ENCODE measurements around the gene ENPP6. TPM values are rescaled to one million over a fixed set of nuclear protein-coding genes. Genes with fewer than 3 reads are reported as not detected.

The ENPP6 gene
- total RNA-seq, 1 donor from 2014 or later: not detected

- peak; percentile 43 for DNase-seq
- no peaks in the 10 kb centered on the region for H3K36me3 ChIP-seq
Observed at GRCh38 chr4:184097241-184097605, 120.5 kb downstream of the ENPP6 start.

GRCh38 chr4:184096561-184097240, 121.0 kb downstream of the ENPP6 start:
- Histone ChIP-seq H3K4me1 (peaks cover 11% of the 10 kb centered on the region), H3K4me3 (peak overlapping the region; percentile 52), H3K27me3 (ENCODE audit: low read depth) (no peaks in the 10 kb centered on the region), H3K36me3 (no peaks in the 10 kb centered on the region), H3K9me3 (replicated peaks) (no peaks in the 10 kb centered on the region), H3K27ac (replicated peaks) (no peak overlapping the region)
- intact Hi-C loops (cut with micrococcal nuclease): no loop called here
- DNase-seq: no peak
- TF ChIP-seq CTCF (IDR thresholded peaks at IDR 0.05; ENCODE audit: borderline replicate concordance): no peak

More at GRCh38 chr4:184097241-184097605, 120.5 kb downstream of the ENPP6 start:
- H3K27ac ChIP-seq (replicated peaks): no peak overlapping the region
- intact Hi-C loops (cut with micrococcal nuclease): no loop called here
- H3K4me3 ChIP-seq: peak overlapping the region; percentile 52
- H3K27me3 ChIP-seq (ENCODE audit: low read depth): no peaks in the 10 kb centered on the region
- H3K9me3 ChIP-seq (replicated peaks): no peaks in the 10 kb centered on the region
- peaks cover 11% of the 10 kb centered on the region for H3K4me1 ChIP-seq
- TF ChIP-seq CTCF (IDR thresholded peaks at IDR 0.05; ENCODE audit: borderline replicate concordance): peak; percentile 53

GRCh38 chr4:184094532-184095159, 123.0 kb downstream of the ENPP6 start:
- no peaks in the 10 kb centered on the region for H3K27me3 ChIP-seq (ENCODE audit: low read depth)
- H3K36me3 ChIP-seq: no peaks in the 10 kb centered on the region
- no peaks in the 10 kb centered on the region for H3K9me3 ChIP-seq (replicated peaks)
- TF ChIP-seq CTCF (IDR thresholded peaks at IDR 0.05; ENCODE audit: borderline replicate concordance): no peak
- no peak for DNase-seq
- H3K27ac ChIP-seq (replicated peaks): no peak overlapping the region
- intact Hi-C loops (cut with micrococcal nuclease): no loop called here
- peaks cover under 1% of the 10 kb centered on the region for H3K4me1 ChIP-seq
- no peak overlapping the region for H3K4me3 ChIP-seq

- peaks cover 10% of the 10 kb centered on the region for H3K9me3 ChIP-seq (replicated peaks)
- no peaks in the 10 kb centered on the region for H3K36me3 ChIP-seq
- no peak overlapping the region for H3K4me3 ChIP-seq
- no peaks in the 10 kb centered on the region for H3K27me3 ChIP-seq (ENCODE audit: low read depth)
- intact Hi-C loops (cut with micrococcal nuclease): no loop called here
- no peaks in the 10 kb centered on the region for H3K4me1 ChIP-seq
- H3K27ac ChIP-seq (replicated peaks): no peak overlapping the region
- DNase-seq: no peak
- no peak for TF ChIP-seq CTCF (IDR thresholded peaks at IDR 0.05; ENCODE audit: borderline replicate concordance)
Observed at GRCh38 chr4:184091986-184092385, 125.7 kb downstream of the ENPP6 start.

GRCh38 chr4:184090571-184090970, 127.1 kb downstream of the ENPP6 start:
- peaks cover 12% of the 10 kb centered on the region for H3K9me3 ChIP-seq (replicated peaks)
- H3K27me3 ChIP-seq (ENCODE audit: low read depth): no peaks in the 10 kb centered on the region
- no peak for DNase-seq
- H3K4me3 ChIP-seq: no peak overlapping the region
- no peak overlapping the region for H3K27ac ChIP-seq (replicated peaks)
- H3K36me3 ChIP-seq: no peaks in the 10 kb centered on the region
- intact Hi-C loops (cut with micrococcal nuclease): no loop called here
- H3K4me1 ChIP-seq: no peaks in the 10 kb centered on the region
- no peak for TF ChIP-seq CTCF (IDR thresholded peaks at IDR 0.05; ENCODE audit: borderline replicate concordance)
